K562 (cell line): Measurements from ENCODE around the gene HLA-DOA. TPM values are rescaled to one million over a fixed set of nuclear protein-coding genes. Genes with fewer than 3 reads are reported as not detected.
A peak's percentile ranks its signal among the peaks of the same experiment; 100 is the strongest.

Experiments used
- BCOR ChIP-seq: fragments of 450-650 bp; IDR thresholded peaks from 2 replicates; pipeline ENCODE4 v1.6.1; 2016
- C11orf30 ChIP-seq: fragments of 450-650 bp; IDR thresholded peaks from 2 replicates; pipeline ENCODE4 v1.6.1; 2016; ENCODE audit warnings: low read depth, mild to moderate bottlenecking
- EGR1 ChIP-seq: fragments of 450-650 bp; conservative IDR thresholded peaks from 2 replicates; pipeline ENCODE4 v1.6.1; 2017; ENCODE audit warnings: mild to moderate bottlenecking
- ELK3 ChIP-seq: fragments of 450-650 bp; formaldehyde crosslinking; IDR thresholded peaks from 2 replicates; pipeline ENCODE4 v1.4.0; 2020; ENCODE audit warnings: mild to moderate bottlenecking
- FOXP4 ChIP-seq: sonication (generic); formaldehyde crosslinking; IDR thresholded peaks from 2 replicates; pipeline ENCODE4 v1.8.0; 2022; ENCODE audit warnings: mild to moderate bottlenecking, missing genetic modification reagents, borderline replicate concordance
- NFIC ChIP-seq: fragments of 450-650 bp; IDR thresholded peaks from 2 replicates; pipeline ENCODE4 v1.6.1; 2017; ENCODE audit warnings: mild to moderate bottlenecking, inconsistent platforms
- NFXL1 ChIP-seq: fragments of 450-650 bp; formaldehyde crosslinking; IDR thresholded peaks from 2 replicates; pipeline ENCODE4 v1.4.0; 2021; ENCODE audit warnings: mild to moderate bottlenecking
- NR3C1 ChIP-seq: sonication (generic); formaldehyde crosslinking; IDR thresholded peaks from 2 replicates; pipeline ENCODE4 v1.8.1; 2022; ENCODE audit warnings: missing genetic modification reagents
- NR4A1 ChIP-seq, 2 experiments: fragments of 250-450 bp in 1 of 2; fragments of 450-650 bp in 1 of 2; sonication (Bioruptor Pico) in 1 of 2; IDR thresholded peaks; 2 replicates each; pipeline versions ENCODE4 v1.4.0 to v1.6.1; 2016 to 2020; ENCODE audit warnings: mild to moderate bottlenecking in 2 of 2, missing compliant biosample characterization in 1 of 2, missing genetic modification characterization in 1 of 2, moderate library complexity in 1 of 2
- PCBP2 ChIP-seq: fragments of 200-400 bp; formaldehyde crosslinking; IDR thresholded peaks from 2 replicates; pipeline ENCODE4 v1.6.1; 2018; ENCODE audit warnings: low read length, low read depth, mild to moderate bottlenecking, moderate library complexity; ENCODE audit not compliant: poor library complexity, severe bottlenecking
- PHTF2 ChIP-seq: fragments of 250-450 bp; sonication (Bioruptor Pico); IDR thresholded peaks from 2 replicates; pipeline ENCODE4 v1.5.0; 2021; ENCODE audit warnings: mild to moderate bottlenecking
- POLR2G ChIP-seq: fragments of 200-400 bp; formaldehyde crosslinking; IDR thresholded peaks from 2 replicates; pipeline ENCODE4 v1.6.1; 2017; ENCODE audit warnings: low read depth, mild to moderate bottlenecking, antibody characterized with exemption, low read length, moderate library complexity
- PRPF4 ChIP-seq: fragments of 200-400 bp; formaldehyde crosslinking; IDR thresholded peaks from one replicate; pipeline ENCODE4 v1.6.1; 2017; ENCODE audit warnings: low read length, low read depth, mild to moderate bottlenecking; ENCODE audit not compliant: insufficient read depth, poor library complexity, severe bottlenecking
- SAFB ChIP-seq: fragments of 200-400 bp; formaldehyde crosslinking; IDR thresholded peaks from 2 replicates; pipeline ENCODE4 v1.6.1; 2017; ENCODE audit warnings: low read depth, low read length, borderline replicate concordance
- SMAD1 ChIP-seq: fragments of 150-350 bp; IDR thresholded peaks from 2 replicates; pipeline ENCODE4 v1.6.1; 2014; ENCODE audit warnings: low read length, low read depth; ENCODE audit not compliant: partially characterized antibody
- ZBTB1 ChIP-seq: sonication (generic); formaldehyde crosslinking; IDR thresholded peaks from 2 replicates; pipeline ENCODE4 v1.8.1; 2023; ENCODE audit warnings: missing genetic modification reagents, low read depth, mild to moderate bottlenecking, borderline replicate concordance
- ZNF239 ChIP-seq: fragments of 250-450 bp; sonication (Bioruptor Pico); IDR thresholded peaks from 2 replicates; pipeline ENCODE4 v1.4.0; 2020; ENCODE audit warnings: mild to moderate bottlenecking
- ZNF311 ChIP-seq: fragments of 250-450 bp; sonication (Bioruptor Pico); IDR thresholded peaks from 2 replicates; pipeline ENCODE4 v1.4.0; 2020; ENCODE audit warnings: mild to moderate bottlenecking, moderate library complexity
- ZNF609 ChIP-seq: sonication (generic); formaldehyde crosslinking; IDR thresholded peaks from 2 replicates; pipeline ENCODE4 v1.8.1; 2023; ENCODE audit warnings: missing genetic modification reagents, mild to moderate bottlenecking, borderline replicate concordance
- ZNF707 ChIP-seq: fragments of 250-450 bp; sonication (Bioruptor Pico); conservative IDR thresholded peaks from 2 replicates; pipeline ENCODE4 v1.8.0; 2022; ENCODE audit warnings: inconsistent platforms, mild to moderate bottlenecking, moderate library complexity
- polyA plus RNA-seq, 8 experiments: library from polyadenylated mRNA; depleted of rRNA in 4 of 8; stranded (reverse) in 5 of 8; unstranded in 3 of 8; fragments of >200 nt; fragmentation: Nextera tagmentation in 2 of 8; fragmentation: Illumina TruSeq in 1 of 8; extraction: Ambion mirVana in 2 of 8; extraction: Trizol in 1 of 8; gene quantifications; 2 replicates each; pipeline versions ENCODE4 v1.2.1 to v1.2.3, GENCODE V29; 2011 to 2014; ENCODE audit warnings: inconsistent platforms in 1 of 8, missing spikeins in 1 of 8
- total RNA-seq, 7 experiments: library from RNA; depleted of rRNA in 6 of 7; stranded (reverse); fragments of >200 nt in 6 of 7; fragmentation: Illumina TruSeq in 2 of 7; extraction: Trizol in 2 of 7; gene quantifications; 2 replicates each; pipeline versions ENCODE4 v1.2.1 to v1.2.3, GENCODE V29; 2011 to 2021; ENCODE audit warnings: low replicate concordance in 1 of 7

Gene HLA-DOA
- total and polyA plus RNA-seq, 9 of the 15 experiments (the other 6 are each of a cell fraction or from before 2014, with no cell fraction given): 0.07 TPM; not detected in 8

- TF ChIP-seq SMAD1 (no peak), NFXL1 (CRISPR knock-in tag) (peak; percentile 9; the same call in 1 of the 2 replicates), ZBTB1 (no peak), ZNF609 (CRISPR knock-in tag) (no peak), PHTF2 (CRISPR knock-in tag) (no peak), PCBP2 (no peak), ZNF707 (no peak), ZNF311 (CRISPR knock-in tag) (no peak), BCOR (no peak), PRPF4 (peak; percentile 9), ELK3 (no peak), SAFB (no peak), EGR1 (peak; percentile 62; the same call in 1 of the 2 replicates), NFIC (no peak), ZNF239 (no peak), NR4A1 (CRISPR knock-in tag; IDR thresholded peaks at IDR 0.05) (0 out of 2 replicates have a peak, but pooled peaks have one; percentile 41), NR4A1 (tag; IDR thresholded peaks at IDR 0.05) (no peak; the same call in 1 of the 2 replicates), FOXP4 (CRISPR knock-in tag) (no peak; the same call in 1 of the 2 replicates), C11orf30 (no peak), NR3C1 (CRISPR knock-in tag) (no peak), POLR2G (peak; percentile 67)
These were observed 38.8 kb downstream of the HLA-DOA start (continued) for GRCh38 chr6:32970413-32971241.
